GM12878 (cell line): Measurements from ENCODE around the gene METTL8. TPM values are rescaled to one million over a fixed set of nuclear protein-coding genes. Genes with fewer than 3 reads are reported as not detected.

Experiments used
- BACH1 ChIP-seq: fragments of 450-650 bp; IDR thresholded peaks from 2 replicates; pipeline ENCODE4 v1.6.1; 2017; ENCODE audit warnings: mild to moderate bottlenecking, borderline replicate concordance
- BCL11A ChIP-seq: IDR thresholded peaks from 2 replicates; pipeline ENCODE4 v1.6.1; 2011; ENCODE audit warnings: low read depth, low read length
- BCLAF1 ChIP-seq: fragments of 450-650 bp; IDR thresholded peaks from 2 replicates; pipeline ENCODE4 v1.6.1; 2017; ENCODE audit warnings: antibody characterized with exemption, mild to moderate bottlenecking, moderate library complexity
- BRCA1 ChIP-seq: IDR thresholded peaks from 2 replicates; pipeline ENCODE4 v1.6.1; 2011; ENCODE audit warnings: low read depth, low read length, improper control_type of control experiment
- EGR1 ChIP-seq, 2 experiments: IDR thresholded peaks; 1 replicate in 1 of 2; 2 replicates in 1 of 2; pipeline ENCODE4 v1.6.1; 2011 to 2012; ENCODE audit warnings: low read depth in 2 of 2, low read length in 2 of 2, borderline replicate concordance in 1 of 2, mild to moderate bottlenecking in 1 of 2, moderate library complexity in 1 of 2
- FOS ChIP-seq: IDR thresholded peaks from 3 replicates; pipeline ENCODE4 v1.6.1; 2011; ENCODE audit warnings: borderline replicate concordance; ENCODE audit not compliant: insufficient read length; ENCODE audit errors: extremely low read depth
- HDAC2 ChIP-seq: fragments of 200-600 bp; sonication (generic); IDR thresholded peaks from 2 replicates; pipeline ENCODE4 v1.6.1; 2017
- HDAC6 ChIP-seq: fragments of 200-600 bp; sonication (generic); IDR thresholded peaks from one replicate; pipeline ENCODE4 v1.8.0; 2017; ENCODE audit warnings: antibody characterized with exemption; ENCODE audit not compliant: unreplicated experiment
- POU2F2 ChIP-seq: IDR thresholded peaks from 3 replicates; pipeline ENCODE4 v1.6.1; 2011; ENCODE audit warnings: low read depth, mild to moderate bottlenecking, low read length, borderline replicate concordance
- PRDM15 ChIP-seq: fragments of 450-650 bp; formaldehyde crosslinking; IDR thresholded peaks from 2 replicates; pipeline ENCODE4 v1.4.0; 2020; ENCODE audit warnings: mild to moderate bottlenecking, moderate library complexity
- RB1 ChIP-seq: fragments of 450-650 bp; formaldehyde crosslinking; IDR thresholded peaks from 2 replicates; pipeline ENCODE4 v1.6.1; 2017; ENCODE audit warnings: mild to moderate bottlenecking, borderline replicate concordance
- REST ChIP-seq: IDR thresholded peaks from 2 replicates; pipeline ENCODE4 v1.6.1; 2012; ENCODE audit warnings: mild to moderate bottlenecking, low read depth, low read length
- SREBF2 ChIP-seq: IDR thresholded peaks from 2 replicates; pipeline ENCODE4 v1.6.1; 2012; ENCODE audit warnings: mild to moderate bottlenecking, low read length
- SUPT20H ChIP-seq: IDR thresholded peaks from 2 replicates; pipeline ENCODE4 v1.6.1; 2011; ENCODE audit warnings: low read depth, mild to moderate bottlenecking, low read length, moderate library complexity, borderline replicate concordance; ENCODE audit not compliant: control insufficient read depth
- TARDBP ChIP-seq: IDR thresholded peaks from 2 replicates; pipeline ENCODE4 v1.6.1; 2016; ENCODE audit warnings: borderline replicate concordance
- YY1 ChIP-seq: IDR thresholded peaks from 2 replicates; pipeline ENCODE4 v1.6.1; 2011; ENCODE audit warnings: low read depth, mild to moderate bottlenecking, low read length
- polyA plus RNA-seq, 11 experiments: library from polyadenylated mRNA; depleted of rRNA in 4 of 11; unstranded in 6 of 11; stranded (reverse) in 5 of 11; fragments of >200 nt; fragmentation: Nextera tagmentation in 4 of 11; fragmentation: Illumina TruSeq in 1 of 11; extraction: Ambion mirVana in 4 of 11; extraction: Trizol in 1 of 11; gene quantifications; 1 replicate in 1 of 11; 2 replicates in 10 of 11; pipeline versions ENCODE4 v1.2.1 to v1.2.3, GENCODE V29; 2011 to 2016; ENCODE audit warnings: inconsistent platforms in 2 of 11, missing spikeins in 2 of 11, low read depth in 1 of 11
- total RNA-seq, 4 experiments: library from RNA; depleted of rRNA in 3 of 4; stranded (reverse); fragments of >200 nt in 3 of 4; fragmentation: Illumina TruSeq in 1 of 4; extraction: Trizol in 1 of 4; gene quantifications; 2 replicates each; pipeline versions ENCODE4 v1.2.1 to v1.2.3, GENCODE V29; 2013 to 2021

The METTL8 gene
- total and polyA plus RNA-seq, 10 of the 15 experiments (the other 5 are each of a cell fraction or from before 2014, with no cell fraction given), result 30.8 to 96.3 (median 51.5) TPM

- TF ChIP-seq BCLAF1, result no peak
- TF ChIP-seq FOS, result no peak
- TF ChIP-seq POU2F2, result peak; percentile 35; the same call in 2 of the 3 replicates
- TF ChIP-seq BRCA1, result peak; percentile 60
- no peak for TF ChIP-seq HDAC6
- no peak for TF ChIP-seq BCL11A
- peak; percentile 59 for TF ChIP-seq BACH1
- TF ChIP-seq SUPT20H, result no peak
- 0 out of 2 replicates have a peak, but pooled peaks have one; percentile 23 for TF ChIP-seq TARDBP
- TF ChIP-seq EGR1 (IDR thresholded peaks at IDR 0.05; ENCODE audit: borderline replicate concordance in 1 of 2, low read depth in 2 of 2, low read length in 2 of 2), result peak in 1 of 2 experiments; percentile 27; a peak in 1 of 3 replicates
- no peak for TF ChIP-seq PRDM15
- 0 out of 2 replicates have a peak, but pooled peaks have one; percentile 38 for TF ChIP-seq YY1
- TF ChIP-seq RB1, result peak; percentile 89
- TF ChIP-seq REST, result no peak
- TF ChIP-seq SREBF2, result no peak
- TF ChIP-seq HDAC2, result 0 out of 2 replicates have a peak, but pooled peaks have one; percentile 74
Measured at GRCh38 chr2:171434013-171434989, 511 bp upstream of the METTL8 start, which contains the start of gene DCAF17 (continued).
